Smooth muscle cell (in vitro differentiated cells): Measurements from ENCODE around the gene CACNA1C. TPM values are rescaled to one million over a fixed set of nuclear protein-coding genes. Genes with fewer than 3 reads are reported as not detected.

Experiments
- DNase-seq: peaks from one replicate; lab custom pipeline; 2025; ENCODE audit not compliant: unreplicated experiment; lab: John Stamatoyannopoulos, UW
- H2AFZ ChIP-seq: fragments of 200-600 bp; sonication (generic); 2 replicates; pipeline ENCODE4 v1.6.0; 2016; ENCODE audit warnings: antibody characterized with exemption, low read depth, mild to moderate bottlenecking
- H3F3A ChIP-seq: fragments of 200-600 bp; sonication (generic); 2 replicates; pipeline ENCODE4 v1.6.0; 2017; ENCODE audit warnings: antibody characterized with exemption, low read depth
- H3K27ac ChIP-seq: fragments of 200-600 bp; sonication (generic); 2 replicates; pipeline ENCODE4 v1.5.1; 2016; ENCODE audit warnings: low read depth, mild to moderate bottlenecking
- H3K27me3 ChIP-seq: fragments of 200-600 bp; sonication (generic); 2 replicates; pipeline ENCODE4 v1.6.1; 2016; ENCODE audit warnings: low read depth, mild to moderate bottlenecking
- H3K36me3 ChIP-seq: fragments of 200-600 bp; sonication (generic); 2 replicates; pipeline ENCODE4 v1.5.1; 2016; ENCODE audit warnings: low read depth
- H3K4me1 ChIP-seq: fragments of 200-600 bp; sonication (generic); 2 replicates; pipeline ENCODE4 v1.5.1; 2016; ENCODE audit warnings: low read depth
- H3K4me2 ChIP-seq: fragments of 200-600 bp; sonication (generic); 2 replicates; pipeline ENCODE4 v1.6.0; 2016; ENCODE audit warnings: mild to moderate bottlenecking
- H3K4me3 ChIP-seq: fragments of 200-600 bp; sonication (generic); 2 replicates; pipeline ENCODE4 v1.5.1; 2016; ENCODE audit warnings: mild to moderate bottlenecking
- H3K79me2 ChIP-seq: fragments of 200-600 bp; sonication (generic); 2 replicates; pipeline ENCODE4 v1.6.0; 2016; ENCODE audit warnings: low read depth, mild to moderate bottlenecking
- H3K9ac ChIP-seq: fragments of 200-600 bp; sonication (generic); 2 replicates; pipeline ENCODE4 v1.6.0; 2016; ENCODE audit warnings: low read depth
- H3K9me3 ChIP-seq: fragments of 200-600 bp; sonication (generic); replicated peaks from 2 replicates; pipeline ENCODE4 v1.5.1; 2016; ENCODE audit warnings: low read depth
- H4K20me1 ChIP-seq: fragments of 200-600 bp; sonication (generic); 2 replicates; pipeline ENCODE4 v1.6.0; 2016; ENCODE audit warnings: low read depth
- CTCF ChIP-seq: fragments of 200-600 bp; sonication (generic); IDR thresholded peaks from 2 replicates; pipeline ENCODE4 v1.5.1; 2017; ENCODE audit warnings: borderline replicate concordance, mild to moderate bottlenecking, antibody characterized with exemption; ENCODE audit not compliant: insufficient read depth, poor library complexity, severe bottlenecking
- WGBS: methylation state at CpG from one replicate; pipeline ENCODE4 v1.1.7; 2016; ENCODE audit warnings: low lambda C conversion rate; 5-methylcytosine and 5-hydroxymethylcytosine counted together
- polyA plus RNA-seq: library from polyadenylated mRNA; unstranded; fragments of >200 nt; fragmentation: Nextera tagmentation; extraction: Ambion mirVana; gene quantifications from 2 replicates; pipeline ENCODE4 v1.2.1, GENCODE V29; 2016
- total RNA-seq: library from RNA; depleted of rRNA; stranded (reverse); fragments of >200 nt; gene quantifications from 2 replicates; pipeline ENCODE4 v1.2.3, GENCODE V29; 2014

Gene CACNA1C
- total and polyA plus RNA-seq, 2 experiments from 2014 or later: 1.6 to 4.5 TPM

- Histone ChIP-seq H2AFZ (no peak overlapping the region), H3K9ac (no peak overlapping the region), H3K36me3 (no peaks in the 10 kb centered on the region), H3K27me3 (peaks cover 79% of the 10 kb centered on the region), H3K27ac (no peak overlapping the region), H3K4me1 (no peaks in the 10 kb centered on the region), H3K4me2 (no peak overlapping the region), H3K79me2 (no peaks in the 10 kb centered on the region), H3K9me3 (no peaks in the 10 kb centered on the region), H3F3A (no peaks in the 10 kb centered on the region), H3K4me3 (no peak overlapping the region), H4K20me1 (no peaks in the 10 kb centered on the region)
- DNase-seq: no peak
- 68% methylated on average over 13 of the region's 13 CpGs for WGBS
- no peak for TF ChIP-seq CTCF
Observed at GRCh38 chr12:2733493-2734355, 680.9 kb downstream of the CACNA1C start.

- Histone ChIP-seq H3K79me2 (no peaks in the 10 kb centered on the region), H3K4me1 (no peaks in the 10 kb centered on the region), H2AFZ (no peak overlapping the region), H3K9me3 (no peaks in the 10 kb centered on the region), H3K27ac (no peak overlapping the region), H4K20me1 (no peaks in the 10 kb centered on the region), H3F3A (no peaks in the 10 kb centered on the region), H3K36me3 (no peaks in the 10 kb centered on the region), H3K4me2 (no peak overlapping the region), H3K27me3 (peaks cover 69% of the 10 kb centered on the region), H3K9ac (no peak overlapping the region), H3K4me3 (no peak overlapping the region)
- no peak for DNase-seq
- TF ChIP-seq CTCF: no peak
- 94% methylated on average over 1 of the region's 1 CpG for WGBS
Observed at GRCh38 chr12:2735432-2735831, 682.6 kb downstream of the CACNA1C start.

GRCh38 chr12:2737656-2738241, 685.0 kb downstream of the CACNA1C start:
- H3K36me3 ChIP-seq: no peaks in the 10 kb centered on the region
- no peak overlapping the region for H3K9ac ChIP-seq
- no peaks in the 10 kb centered on the region for H3F3A ChIP-seq
- no peaks in the 10 kb centered on the region for H3K9me3 ChIP-seq
- DNase-seq: no peak
- no peak overlapping the region for H3K4me2 ChIP-seq
- H3K4me3 ChIP-seq: no peak overlapping the region
- no peak for TF ChIP-seq CTCF
- 81% methylated on average over 11 of the region's 11 CpGs for WGBS
- no peak overlapping the region for H2AFZ ChIP-seq
- no peaks in the 10 kb centered on the region for H3K79me2 ChIP-seq
- H3K27ac ChIP-seq: no peak overlapping the region
- peaks cover 48% of the 10 kb centered on the region for H3K27me3 ChIP-seq
- no peaks in the 10 kb centered on the region for H3K4me1 ChIP-seq
- H4K20me1 ChIP-seq: no peaks in the 10 kb centered on the region

GRCh38 chr12:2739069-2739468, 686.3 kb downstream of the CACNA1C start:
- Histone ChIP-seq H3K27me3 (peaks cover 44% of the 10 kb centered on the region), H3K36me3 (no peaks in the 10 kb centered on the region), H4K20me1 (no peaks in the 10 kb centered on the region), H3K9ac (no peak overlapping the region), H2AFZ (no peak overlapping the region), H3K4me2 (no peak overlapping the region), H3K27ac (no peak overlapping the region), H3K4me1 (no peaks in the 10 kb centered on the region), H3K9me3 (no peaks in the 10 kb centered on the region), H3K79me2 (no peaks in the 10 kb centered on the region), H3K4me3 (no peak overlapping the region), H3F3A (no peaks in the 10 kb centered on the region)
- WGBS: 65% methylated on average over 11 of the region's 11 CpGs
- no peak for TF ChIP-seq CTCF
- no peak for DNase-seq
